MV-4-11 (cell line): Measurements from ENCODE around the gene TSPAN11.
A peak's percentile ranks its signal among the peaks of the same experiment; 100 is the strongest.
"Not testable (repeated sequence)": the region's sequence is repeated elsewhere in the genome, so short reads cannot be mapped to it uniquely, and the experiment has no call there.

Source experiments
- DNase-seq: peaks from one replicate; lab custom pipeline; 2025; lab: John Stamatoyannopoulos, UW

TSPAN11 gene

DNA sequence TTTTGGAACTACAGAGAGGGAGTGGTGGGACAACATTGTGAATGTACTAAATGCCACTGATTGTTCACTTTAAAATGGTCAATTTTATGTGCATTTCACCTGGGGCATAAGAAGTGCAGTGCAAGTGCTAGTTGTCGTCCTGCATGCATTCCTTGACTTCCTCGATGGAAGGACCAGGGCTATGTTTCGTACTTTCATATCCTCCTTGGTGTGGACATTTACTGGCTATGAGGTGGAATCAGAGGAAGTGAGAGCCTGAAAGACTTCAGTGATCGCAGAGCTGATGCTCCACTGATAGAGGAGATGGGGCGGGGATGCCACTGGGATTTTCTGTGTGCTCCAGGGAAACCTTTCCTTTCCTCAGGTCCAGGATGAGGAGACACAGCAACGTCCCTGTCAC, 93.0 kb downstream of the TSPAN11 start:
- peak; percentile 78 for DNase-seq

DNA sequence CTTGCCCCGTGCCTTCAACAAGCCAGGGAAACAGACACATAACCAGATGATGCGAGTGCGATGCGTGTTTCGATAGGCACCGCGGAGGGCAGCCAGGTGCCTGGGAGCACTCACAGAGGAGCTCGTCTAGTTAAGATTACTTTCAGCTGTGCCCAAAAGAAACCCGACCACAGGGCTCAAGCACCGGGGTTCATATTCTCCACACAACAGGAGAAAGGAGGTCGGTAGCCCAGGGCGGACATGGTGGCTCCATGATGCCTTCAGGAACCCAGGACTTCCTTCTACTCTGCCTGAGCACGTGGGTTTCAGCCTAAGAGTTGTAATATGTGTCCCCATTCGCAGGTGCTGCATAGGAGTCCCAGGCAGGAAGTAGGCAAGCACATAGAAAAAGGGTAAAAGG, 93.4 kb downstream of the TSPAN11 start:
- DNase-seq: no peak

DNA sequence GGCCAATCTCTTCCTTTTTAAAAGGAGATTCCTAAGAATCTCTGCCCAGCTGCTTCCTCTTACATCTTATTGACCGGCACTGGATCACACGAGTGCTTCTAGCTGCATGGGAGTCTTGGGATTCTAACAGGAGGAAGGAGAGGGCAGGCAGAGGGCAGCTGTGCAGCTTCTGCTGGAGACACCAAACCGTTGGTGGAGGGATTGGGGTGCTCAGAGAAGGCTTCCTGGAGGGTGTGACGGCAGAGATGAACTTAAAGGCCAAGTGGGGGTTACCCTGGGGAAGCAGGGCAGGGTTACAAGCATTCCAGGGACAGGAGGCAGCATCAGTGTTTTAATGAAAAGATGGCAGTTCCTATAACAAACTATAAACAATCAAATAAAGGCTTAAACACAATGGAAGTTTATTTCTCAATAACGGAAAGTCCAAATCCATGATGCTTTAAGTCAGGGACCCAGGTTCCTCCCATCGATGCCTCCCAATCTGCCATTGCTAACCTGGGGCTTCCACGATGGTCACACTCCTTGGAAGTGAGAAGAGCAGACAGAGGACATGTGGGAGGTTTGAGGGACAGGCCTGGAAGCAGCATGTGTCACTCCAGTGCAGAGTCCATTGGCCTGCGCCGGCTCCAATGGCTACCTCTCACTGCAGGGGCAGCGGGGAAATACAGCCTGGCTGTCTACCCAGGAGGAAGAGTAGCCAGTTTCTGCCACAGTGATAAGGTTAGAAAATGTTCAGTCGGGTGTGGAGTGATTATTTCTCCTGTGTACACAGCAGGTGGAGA, 94.0 kb downstream of the TSPAN11 start:
- no peak for DNase-seq

DNA sequence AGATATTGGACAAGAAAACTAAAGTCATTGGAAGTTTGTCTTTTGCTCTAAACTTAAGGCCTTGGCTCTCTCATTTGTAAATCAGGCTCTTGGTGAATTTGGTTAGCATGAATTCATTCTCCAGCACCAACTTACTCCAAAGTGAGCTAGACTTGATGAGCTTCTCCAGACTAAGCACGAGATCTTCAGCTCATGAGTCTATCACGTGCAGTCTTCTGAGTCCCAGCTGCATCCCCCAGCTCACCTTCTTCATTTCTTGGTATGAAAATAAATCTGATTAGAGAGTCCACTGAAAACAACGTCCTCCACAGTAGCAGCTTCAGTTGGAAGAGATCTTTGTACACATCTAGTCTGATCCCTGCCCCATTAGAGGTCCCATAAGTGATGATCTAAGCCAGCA, 94.6 kb downstream of the TSPAN11 start:
- no peak for DNase-seq

DNA sequence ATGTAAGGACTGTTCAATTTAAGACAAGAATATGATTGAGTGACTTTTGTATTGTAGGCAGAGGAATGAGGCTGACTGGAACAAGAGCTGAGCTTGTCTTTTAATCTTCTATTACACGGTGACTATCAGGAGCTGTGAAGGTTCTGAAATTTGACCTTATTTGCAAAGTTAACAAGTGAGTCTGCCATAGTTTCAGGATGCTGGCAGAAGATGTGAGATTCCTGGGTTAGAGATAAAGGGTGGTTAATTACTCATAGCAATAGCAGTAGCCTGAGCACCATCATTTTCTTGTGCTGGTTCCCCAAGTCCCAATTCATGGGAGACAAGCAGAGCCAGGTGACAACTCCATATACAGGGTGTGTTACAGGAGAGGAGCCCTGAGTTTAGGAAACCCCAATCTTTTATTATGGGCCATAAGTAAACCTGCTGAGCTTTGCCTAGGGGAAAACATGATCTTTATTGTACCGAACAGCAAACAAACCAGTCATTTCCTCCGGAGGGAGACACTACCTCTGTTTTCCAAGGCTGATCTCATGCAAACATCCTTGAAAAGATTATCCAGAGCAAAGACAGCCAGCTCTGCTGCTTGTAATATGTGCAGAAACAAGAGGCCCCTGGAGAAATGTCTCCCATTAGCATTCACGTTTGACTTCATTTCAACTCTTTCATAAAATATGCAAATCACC, 95.4 kb downstream of the TSPAN11 start:
- no peak for DNase-seq

DNA sequence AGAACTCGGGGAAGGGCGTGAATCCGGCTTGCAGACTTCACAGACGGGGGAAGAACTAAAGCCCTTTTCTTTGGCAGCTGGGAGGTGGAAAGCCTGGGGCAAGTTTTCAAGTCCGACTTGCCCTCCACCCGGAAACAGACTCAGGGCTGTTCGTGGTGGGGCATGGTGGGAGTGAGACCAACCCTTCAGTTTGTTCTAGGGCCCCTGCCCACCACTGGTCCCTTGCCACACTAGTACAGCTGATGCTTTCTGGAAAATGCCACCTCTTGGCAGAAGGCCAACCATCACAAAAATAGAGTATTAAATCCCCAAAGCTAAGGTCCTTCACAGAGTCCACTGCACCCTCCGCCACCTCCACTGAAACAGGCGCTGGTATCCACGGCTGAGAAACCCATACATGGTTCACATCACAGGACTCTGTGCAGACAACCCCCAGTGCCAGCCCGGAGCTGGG, 96.8 kb downstream of the TSPAN11 start:
- DNase-seq: no peak

DNA sequence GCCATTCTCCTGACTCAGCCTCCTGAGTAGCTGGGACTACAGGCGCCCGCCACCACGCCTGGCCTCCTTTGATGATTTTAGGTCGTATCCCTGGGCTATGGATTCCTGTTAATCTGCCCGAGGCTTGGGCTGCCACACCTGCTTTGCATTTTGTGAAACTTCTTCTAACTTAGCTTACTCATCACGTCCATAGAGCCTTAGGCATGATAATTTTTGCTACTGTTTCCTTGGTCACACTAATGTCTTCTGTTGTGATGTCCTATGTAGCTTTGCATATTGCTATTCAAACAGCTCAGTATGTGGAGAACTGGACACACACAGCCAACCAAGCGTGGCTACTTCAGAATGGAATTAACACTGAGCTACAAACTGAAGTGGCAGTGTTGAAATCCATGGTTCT, 99.7 kb downstream of the TSPAN11 start:
- no peak for DNase-seq

DNA sequence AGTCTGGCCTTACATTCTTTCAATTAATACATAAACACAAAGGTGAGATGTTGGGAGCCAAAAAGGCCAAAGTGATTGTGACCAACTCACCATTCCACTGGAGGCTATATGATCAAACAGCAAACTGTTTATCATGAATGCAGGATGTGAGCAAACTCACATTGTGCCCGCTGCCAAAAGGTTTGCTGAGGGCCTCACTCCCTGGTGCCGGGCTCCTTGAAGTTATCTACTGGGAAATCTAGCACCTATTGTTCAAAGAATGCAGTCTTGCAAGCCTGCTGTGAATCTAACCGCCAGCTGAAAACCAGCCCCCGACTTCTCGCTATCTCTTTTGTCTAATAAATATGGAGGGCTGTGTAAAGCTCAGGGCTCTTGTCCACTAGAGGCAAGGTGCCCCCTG, 100.5 kb downstream of the TSPAN11 start:
- not testable (repeated sequence) for DNase-seq

DNA sequence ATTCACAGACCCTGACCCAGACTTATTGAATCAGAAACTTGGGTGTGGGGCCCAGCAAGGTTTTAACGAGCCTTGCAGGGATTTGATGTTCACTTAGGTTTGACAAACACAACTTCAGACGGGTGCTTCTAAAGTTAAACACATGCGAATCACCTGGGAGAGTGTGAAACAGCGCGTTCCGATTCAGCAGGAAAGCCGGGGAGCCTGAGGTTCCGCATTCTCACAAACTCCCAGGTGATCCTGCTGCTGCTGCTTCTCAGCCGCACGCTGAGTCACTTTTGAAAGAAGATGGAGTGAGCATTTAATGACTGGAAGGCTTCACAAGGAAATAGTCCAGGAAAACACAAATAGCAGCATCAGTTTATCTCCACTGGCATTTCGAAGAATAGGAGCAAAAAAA, 102.9 kb downstream of the TSPAN11 start:
- no peak for DNase-seq

DNA sequence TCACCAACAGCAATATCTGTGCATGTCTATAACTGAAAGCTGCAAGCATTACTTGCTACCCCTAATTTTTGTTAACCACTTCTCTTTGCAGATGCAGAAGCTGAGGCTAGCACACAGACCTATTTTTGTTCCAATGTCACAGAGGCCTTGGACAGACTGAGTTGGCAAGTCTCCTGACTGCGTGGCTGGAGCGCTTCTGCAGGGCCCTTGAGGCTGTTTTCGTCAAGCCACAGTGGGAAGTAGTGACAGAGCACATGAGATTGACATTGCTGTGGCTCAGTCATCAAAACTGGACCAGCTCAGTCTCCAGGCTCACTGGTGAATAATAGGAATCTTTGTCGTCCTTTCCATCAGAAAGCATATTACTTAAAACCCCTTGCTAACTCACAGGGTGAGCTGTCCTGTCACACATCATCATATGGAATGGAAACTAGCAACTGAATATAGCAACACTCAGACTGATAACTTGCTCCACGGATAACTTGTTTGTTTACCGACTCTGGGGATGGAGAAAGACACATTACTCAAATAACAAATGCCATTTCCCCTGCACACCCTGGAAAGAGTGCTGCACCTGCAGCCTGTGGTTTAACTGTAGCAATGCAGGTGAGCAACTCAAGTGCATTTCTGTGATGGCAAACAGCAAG, 103.5 kb downstream of the TSPAN11 start:
- DNase-seq: peak; percentile 75

DNA sequence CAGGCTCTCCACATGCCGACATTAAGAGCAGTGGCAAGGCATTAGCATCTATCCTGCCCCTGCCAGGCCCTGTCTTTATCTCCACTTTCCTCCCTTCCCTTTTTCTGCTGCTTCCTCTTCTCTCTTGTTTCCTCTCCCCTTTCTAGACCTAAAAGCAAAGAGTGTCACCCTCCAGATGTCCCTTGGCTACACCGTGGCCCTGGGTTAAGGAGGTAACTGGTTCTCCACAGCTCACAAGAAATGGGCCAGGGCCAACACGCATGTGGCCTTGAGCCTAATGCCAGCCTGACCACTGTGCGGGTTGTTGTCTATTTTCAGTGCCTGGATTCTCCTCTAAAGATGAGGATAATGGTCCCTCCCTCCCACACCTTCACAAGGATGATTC, 105.4 kb downstream of the TSPAN11 start:
- DNase-seq: peak; percentile 49

DNA sequence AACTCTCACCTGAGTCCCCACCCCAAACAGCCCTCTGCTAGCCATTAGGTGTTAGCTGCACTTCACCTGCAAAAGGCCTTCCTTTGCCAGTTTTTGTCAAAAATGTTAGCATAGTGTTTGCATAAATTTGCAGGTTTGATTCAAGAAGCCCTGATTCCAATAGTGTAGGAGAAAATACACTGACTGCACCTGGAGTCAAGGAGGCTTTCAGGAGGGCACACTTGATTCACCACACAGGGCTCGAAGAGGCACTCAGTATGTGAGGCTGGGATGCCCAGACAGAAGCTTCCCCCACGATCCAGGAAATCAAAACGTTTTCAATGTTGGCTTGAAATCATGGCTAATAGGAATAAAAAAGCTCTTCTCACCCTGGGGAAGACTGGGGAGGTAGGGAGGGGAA, 106.6 kb downstream of the TSPAN11 start:
- no peak for DNase-seq

DNA sequence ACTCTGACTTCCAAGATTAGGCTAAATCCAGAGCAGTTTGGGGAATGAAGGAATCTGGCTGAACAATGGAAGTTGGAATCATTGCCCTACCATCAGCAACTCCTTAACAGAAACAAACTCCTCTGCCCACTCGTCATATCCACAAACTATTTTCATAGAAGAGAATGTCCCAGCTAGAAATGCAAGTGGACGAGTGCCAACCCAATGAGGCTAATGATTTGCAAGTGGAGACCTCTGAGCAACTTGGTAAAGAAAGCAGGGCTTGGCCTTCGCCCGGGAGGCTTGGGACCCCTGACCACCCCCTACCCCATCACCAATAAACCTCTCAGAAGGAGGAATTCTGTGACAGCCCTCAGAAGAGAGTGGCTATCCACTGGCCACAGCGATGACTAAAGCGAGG, 107.1 kb downstream of the TSPAN11 start:
- no peak for DNase-seq

DNA sequence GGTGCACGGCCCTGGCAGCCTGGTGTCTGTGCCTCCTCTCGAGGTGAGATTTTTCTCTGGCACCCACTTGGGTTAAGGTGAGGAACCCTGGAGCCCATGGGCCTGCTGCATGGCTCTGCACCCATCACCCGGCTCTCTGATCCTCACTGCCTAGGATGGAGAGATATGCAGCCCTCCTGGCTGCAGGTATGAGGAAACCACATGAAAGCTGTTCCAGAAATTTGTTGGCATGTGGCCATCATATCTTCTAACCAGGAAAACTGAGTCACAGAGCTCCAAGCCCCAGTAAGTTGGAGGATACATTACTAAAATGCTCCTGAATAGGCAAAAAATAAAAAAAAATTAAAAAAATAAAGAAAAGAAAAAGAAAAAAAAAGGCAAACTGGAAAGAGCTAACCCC, 107.8 kb downstream of the TSPAN11 start:
- DNase-seq: no peak

DNA sequence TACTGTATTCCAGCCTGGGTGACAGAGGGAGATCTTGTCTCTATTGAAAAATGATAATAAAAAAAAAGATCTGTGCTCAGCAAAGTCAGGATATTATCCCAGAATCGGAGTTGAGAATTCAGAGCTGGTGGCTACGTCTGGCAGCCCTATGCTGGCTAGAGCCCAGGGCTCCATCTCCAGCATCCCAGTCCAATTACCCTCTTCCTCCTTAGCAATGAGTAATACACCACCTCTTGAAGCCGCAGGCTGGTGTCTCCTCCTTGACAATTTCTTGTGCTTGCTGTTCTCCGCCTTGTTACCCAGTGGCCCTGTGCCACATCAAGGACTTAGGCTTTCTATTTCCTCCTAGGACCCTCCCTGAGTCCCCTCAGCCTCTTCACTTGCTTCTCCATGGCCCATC, 108.7 kb downstream of the TSPAN11 start:
- DNase-seq: no peak

DNA sequence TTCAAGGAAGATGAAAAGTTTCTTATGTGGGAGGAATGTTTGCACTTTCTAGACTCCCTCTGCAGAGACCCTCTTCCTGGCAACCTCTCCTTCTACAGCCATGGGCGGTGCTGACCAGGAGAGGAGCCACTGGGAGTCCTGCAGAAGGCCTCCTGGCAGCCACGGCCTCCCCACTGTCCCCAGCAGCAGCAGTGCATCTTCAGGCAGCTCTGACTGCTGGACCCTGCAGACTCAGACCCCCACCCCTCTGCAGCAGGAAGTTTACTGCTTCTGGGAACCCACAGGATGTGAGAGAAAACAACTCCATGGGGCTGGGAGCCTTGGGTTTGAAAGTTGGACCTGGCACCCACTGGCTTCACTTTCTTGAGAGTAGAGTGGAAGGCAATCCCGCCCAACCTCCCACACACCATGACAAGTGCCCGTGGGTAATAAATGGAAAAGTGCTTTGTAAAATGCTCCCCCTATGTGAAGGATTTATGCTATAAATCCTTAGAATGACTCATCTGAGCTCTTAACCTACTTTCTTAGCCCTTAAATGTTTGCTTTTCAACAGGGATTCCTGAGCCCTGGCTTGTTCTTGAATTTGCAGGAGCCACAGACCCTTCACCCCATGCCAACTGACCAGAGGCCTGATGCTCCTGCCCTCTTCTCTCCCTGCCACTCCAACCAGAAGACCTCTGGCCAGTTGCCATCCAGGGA, 109.6 kb downstream of the TSPAN11 start:
- no peak for DNase-seq

DNA sequence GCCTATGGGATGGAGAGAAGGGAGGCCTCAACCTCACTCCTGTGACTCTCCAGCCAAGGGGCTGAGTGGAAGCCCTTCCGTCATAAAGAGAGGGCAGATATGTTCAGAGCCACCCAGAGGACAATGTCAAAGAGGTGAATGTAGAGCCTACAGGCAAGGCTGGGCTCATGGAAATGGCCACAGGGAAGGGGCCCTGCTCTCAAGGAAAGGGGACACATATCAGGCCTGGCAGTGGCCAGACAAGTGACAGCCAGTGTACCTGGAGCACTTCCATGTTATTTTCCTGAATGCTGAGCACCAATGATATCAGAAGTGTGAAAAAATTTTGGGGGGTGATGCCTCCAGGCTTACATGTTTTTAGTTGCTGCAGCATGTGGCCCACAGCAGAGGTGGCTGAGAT, 110.5 kb downstream of the TSPAN11 start:
- no peak for DNase-seq

DNA sequence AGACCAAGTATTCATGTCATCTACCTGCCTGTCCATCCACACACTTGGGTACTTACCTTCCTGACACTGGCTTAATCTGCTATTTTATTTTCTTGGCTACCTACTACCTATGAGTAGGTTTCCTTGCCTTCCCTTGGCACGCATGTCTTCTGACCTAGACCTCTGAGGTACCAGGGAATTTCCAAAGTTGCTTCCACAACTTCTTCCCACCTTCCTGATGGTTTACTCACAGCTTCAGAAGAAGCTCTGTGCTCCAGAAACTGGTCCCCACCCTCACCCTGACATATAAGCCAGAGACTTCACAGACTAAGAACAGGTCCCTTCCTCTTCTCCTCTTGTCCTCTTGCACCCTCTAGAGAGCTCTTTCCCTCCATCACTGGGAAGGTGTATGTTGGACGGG, 111.4 kb downstream of the TSPAN11 start:
- DNase-seq: no peak

DNA sequence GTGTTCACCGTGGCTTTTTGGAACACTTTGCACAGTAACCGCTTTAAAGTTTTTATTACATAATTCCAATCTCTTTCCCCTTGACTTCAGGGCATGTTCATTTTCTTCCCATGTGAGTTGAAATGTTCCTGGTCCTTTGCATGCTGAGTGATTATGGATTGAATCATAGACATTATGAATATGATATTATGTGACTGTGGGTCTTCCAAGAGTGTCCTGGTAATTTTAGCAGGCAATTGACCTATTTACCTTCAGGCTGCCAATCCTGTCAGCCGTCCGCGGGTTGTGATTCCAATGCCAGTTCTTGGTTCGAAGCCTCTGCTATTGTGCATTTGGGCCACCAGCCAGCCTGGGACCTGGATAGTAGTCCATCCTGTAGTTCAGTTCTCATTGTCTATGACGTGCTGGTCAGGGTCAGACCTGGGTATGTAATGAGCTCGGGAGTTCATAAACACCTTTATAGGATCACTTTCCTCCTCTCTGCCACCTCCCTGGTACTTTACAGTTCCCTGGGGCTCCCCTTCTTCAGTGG, 114.6 kb downstream of the TSPAN11 start:
- DNase-seq: no peak
